Coronary artery (tissue), 2 donors: Measurements from ENCODE around the gene ARL8A.
"Not testable (repeated sequence)": the region's sequence is repeated elsewhere in the genome, so short reads cannot be mapped to it uniquely, and the experiment has no call there.

Experiments used
- DNase-seq: peaks from one replicate; pipeline ENCODE4 v3.0.0-alpha.2; 2017; ENCODE audit warnings: low spot score
- H3K27ac ChIP-seq, 2 donors: fragments of 200-600 bp; sonication (generic); one replicate each; pipeline ENCODE4 v1.5.1; 2016 to 2019
- H3K4me3 ChIP-seq: fragments of 200-600 bp; sonication (generic); 2 replicates; pipeline ENCODE4 v1.5.1; 2016; ENCODE audit warnings: mild to moderate bottlenecking, moderate library complexity
- TF ChIP-seq, protein P1 (sequence below): fragments of 200-600 bp; sonication (generic); IDR thresholded peaks from one replicate; pipeline ENCODE4 v1.5.1; 2019; ENCODE audit warnings: antibody characterized with exemption

The ARL8A gene

DNA sequence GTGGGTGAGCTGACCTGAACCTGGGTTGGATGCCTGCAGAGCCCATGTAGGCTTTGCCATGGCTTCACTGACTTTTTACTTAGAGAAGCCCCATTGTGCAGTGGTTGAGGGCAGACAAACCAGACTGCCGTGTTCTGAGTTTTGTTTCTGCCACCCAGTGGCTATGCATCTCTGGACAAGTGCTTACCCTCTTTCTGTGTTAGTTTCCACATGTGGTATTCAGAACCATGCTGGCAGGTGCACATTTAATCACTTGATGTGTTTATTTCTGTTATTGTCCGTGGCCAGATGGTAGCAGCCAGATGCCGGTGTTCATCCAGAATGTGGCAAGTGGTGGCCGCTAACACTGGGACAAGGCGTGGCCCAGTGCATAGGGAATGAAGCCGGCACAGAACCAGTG lies 26.2 kb upstream of the ARL8A start:
- H3K27ac ChIP-seq: no peak overlapping the region
- TF ChIP-seq, protein P1, sequence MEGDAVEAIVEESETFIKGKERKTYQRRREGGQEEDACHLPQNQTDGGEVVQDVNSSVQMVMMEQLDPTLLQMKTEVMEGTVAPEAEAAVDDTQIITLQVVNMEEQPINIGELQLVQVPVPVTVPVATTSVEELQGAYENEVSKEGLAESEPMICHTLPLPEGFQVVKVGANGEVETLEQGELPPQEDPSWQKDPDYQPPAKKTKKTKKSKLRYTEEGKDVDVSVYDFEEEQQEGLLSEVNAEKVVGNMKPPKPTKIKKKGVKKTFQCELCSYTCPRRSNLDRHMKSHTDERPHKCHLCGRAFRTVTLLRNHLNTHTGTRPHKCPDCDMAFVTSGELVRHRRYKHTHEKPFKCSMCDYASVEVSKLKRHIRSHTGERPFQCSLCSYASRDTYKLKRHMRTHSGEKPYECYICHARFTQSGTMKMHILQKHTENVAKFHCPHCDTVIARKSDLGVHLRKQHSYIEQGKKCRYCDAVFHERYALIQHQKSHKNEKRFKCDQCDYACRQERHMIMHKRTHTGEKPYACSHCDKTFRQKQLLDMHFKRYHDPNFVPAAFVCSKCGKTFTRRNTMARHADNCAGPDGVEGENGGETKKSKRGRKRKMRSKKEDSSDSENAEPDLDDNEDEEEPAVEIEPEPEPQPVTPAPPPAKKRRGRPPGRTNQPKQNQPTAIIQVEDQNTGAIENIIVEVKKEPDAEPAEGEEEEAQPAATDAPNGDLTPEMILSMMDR: no peak
- no peak for DNase-seq
- H3K4me3 ChIP-seq: no peak overlapping the region

DNA sequence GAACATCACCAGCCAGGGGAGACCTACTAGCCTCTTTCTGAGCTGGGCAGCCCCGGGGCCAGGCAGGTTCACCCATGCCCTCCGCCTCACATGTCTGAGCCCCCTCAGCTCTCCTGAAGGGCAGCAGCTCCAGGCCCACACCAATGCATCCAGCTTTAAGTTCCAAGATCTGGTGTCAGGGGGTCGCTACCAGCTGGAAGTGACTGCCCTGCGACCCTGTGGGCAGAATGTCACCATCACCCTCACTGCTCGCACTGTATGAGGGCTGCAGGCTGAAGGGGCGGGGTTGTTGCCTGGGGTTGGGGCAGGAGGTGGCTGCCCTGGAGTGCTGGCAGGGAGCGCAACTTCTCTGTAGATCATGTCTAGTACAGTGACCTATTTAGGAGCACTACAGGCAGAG lies 24.3 kb upstream of the ARL8A start:
- no peak overlapping the region for H3K27ac ChIP-seq
- no peak overlapping the region for H3K4me3 ChIP-seq
- TF ChIP-seq, protein P1: no peak
- DNase-seq: no peak

DNA sequence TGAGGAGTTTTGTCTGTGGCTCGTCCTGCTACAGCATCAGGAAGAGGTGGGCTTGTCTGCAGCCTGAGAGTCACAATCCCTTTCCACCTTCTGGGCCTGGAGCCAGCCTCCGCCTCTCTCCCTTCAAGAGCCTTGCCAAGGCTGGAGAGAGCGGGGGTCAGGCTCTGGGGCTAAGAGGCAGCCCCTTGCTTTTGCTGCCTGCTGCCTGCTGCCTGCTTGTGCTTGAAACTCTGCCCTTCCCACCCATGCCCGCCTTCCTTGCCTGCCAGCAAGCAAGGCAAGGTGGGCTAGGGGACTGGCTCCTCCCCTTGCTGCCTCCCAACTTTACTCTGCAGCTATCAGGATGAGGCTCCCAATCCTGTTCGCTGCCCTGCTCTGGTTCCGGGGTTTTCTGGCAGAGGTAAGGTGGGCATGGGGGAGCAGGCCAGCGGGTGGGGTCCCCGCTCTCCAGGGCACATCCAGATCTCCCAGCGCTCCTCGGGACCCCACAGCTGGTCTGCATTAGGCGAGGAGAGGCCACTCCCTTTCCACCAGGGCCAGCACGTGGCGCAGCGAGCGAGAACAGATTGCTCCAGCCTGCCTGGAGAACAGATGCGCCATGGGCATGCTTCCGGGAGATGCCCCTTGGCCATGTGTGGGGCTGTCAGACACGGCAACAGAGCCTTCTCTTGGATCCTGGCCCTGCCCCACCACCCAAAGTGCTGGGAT lies 23.3 kb upstream of the ARL8A start:
- Histone ChIP-seq H3K4me3 (no peak overlapping the region), H3K27ac (no peak overlapping the region)
- TF ChIP-seq, protein P1: no peak
- no peak for DNase-seq

DNA sequence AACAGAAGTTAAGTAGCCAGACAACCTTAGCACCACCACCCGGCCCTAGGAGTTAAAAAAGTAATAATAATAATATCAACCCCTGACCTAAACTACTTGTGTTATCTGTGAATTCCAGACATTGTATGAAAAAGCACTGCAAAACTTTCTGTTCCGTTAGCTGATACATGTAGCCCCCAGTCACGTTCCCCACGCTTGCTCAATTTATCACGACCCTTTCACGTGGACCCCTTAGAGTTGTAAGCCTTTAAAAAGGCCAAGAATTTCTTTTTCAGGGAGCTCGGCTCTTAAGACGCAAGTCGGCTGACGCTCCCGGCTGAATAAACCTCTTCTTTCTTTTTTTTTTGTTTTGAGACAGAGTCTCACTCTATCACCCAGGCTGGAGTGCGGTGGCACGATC lies 22.5 kb upstream of the ARL8A start:
- not testable (repeated sequence) for DNase-seq, H3K4me3 ChIP-seq, H3K27ac ChIP-seq

DNA sequence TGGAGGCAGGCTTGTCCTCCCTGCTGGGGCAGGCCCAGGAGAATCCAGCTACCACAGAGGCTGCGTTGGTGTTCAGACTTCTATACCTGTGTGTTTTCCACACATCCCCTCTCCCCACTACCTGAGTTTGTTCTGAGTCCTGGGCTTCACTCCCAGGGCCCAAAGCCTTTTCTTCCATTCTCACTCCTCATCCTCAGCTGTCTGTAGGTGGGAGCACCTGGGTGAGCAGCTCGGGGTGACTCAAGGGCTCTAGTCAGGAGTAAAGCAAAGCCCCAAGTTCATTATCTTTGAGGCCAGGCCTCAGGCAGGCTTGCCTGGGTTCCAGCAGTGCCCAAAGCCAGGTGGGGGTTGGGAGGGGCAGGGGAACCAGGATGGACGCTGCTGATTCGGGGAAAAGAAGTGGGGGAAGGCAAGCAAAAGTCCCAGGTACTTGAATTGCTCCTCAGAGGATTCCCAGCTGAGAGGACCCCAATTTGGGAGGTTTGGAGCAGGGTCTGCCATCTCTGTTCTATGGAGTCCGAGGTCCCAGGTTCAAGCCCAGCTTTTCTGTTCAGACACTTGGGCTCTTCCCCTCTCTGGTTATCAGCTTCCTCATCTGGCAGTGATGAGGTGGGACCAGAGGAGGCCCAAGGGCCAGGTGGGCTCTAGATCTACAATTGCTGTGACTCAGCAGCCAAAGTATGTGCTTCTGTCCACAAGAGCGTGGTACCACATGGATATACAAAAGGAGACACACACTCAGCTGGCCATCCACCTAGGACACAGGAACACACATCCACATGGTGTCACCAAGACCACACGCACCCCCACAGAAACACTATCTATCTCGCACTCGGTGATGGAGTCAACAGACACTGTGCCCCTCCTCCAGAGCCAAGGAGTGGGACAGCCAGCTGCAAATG lies 21.7 kb upstream of the ARL8A start:
- DNase-seq: no peak
- TF ChIP-seq, protein P1: no peak
- no peak overlapping the region for H3K4me3 ChIP-seq
- no peak overlapping the region for H3K27ac ChIP-seq

DNA sequence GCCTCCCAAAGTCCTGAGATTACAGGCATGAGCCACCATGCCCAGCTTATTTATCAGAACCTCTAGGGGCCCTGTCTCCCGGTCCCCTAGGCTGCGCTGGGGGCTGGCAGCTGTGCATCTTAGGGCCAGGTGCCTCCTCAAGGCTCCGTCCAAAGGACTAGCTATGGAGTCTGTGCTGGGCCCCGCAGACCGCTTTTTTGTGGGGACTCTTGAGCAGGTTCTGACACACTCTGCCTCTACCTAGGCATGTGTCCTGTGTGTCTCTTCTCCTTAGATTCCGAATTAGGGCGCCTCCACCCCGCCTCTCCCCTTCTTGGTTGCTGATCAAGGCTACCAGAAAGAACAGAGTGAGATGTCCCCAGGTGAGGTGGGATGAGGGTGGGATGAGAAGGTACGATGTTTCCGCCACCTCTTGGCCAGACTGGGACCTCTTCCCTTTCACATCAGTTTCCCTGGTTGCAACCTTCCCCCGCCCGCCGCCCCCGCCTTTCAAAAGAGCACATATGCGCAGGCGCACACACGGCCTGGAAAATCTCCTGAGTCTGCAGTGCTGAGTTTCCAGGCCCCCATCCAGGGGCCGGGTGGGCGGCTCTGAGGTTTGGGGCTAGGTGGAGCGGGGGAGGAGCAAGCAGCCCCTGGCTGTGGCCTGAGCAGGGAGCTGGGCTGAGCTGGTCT lies 20.9 kb upstream of the ARL8A start:
- DNase-seq: no peak
- no peak overlapping the region for H3K4me3 ChIP-seq
- TF ChIP-seq, protein P1: no peak
- H3K27ac ChIP-seq: no peak overlapping the region

DNA sequence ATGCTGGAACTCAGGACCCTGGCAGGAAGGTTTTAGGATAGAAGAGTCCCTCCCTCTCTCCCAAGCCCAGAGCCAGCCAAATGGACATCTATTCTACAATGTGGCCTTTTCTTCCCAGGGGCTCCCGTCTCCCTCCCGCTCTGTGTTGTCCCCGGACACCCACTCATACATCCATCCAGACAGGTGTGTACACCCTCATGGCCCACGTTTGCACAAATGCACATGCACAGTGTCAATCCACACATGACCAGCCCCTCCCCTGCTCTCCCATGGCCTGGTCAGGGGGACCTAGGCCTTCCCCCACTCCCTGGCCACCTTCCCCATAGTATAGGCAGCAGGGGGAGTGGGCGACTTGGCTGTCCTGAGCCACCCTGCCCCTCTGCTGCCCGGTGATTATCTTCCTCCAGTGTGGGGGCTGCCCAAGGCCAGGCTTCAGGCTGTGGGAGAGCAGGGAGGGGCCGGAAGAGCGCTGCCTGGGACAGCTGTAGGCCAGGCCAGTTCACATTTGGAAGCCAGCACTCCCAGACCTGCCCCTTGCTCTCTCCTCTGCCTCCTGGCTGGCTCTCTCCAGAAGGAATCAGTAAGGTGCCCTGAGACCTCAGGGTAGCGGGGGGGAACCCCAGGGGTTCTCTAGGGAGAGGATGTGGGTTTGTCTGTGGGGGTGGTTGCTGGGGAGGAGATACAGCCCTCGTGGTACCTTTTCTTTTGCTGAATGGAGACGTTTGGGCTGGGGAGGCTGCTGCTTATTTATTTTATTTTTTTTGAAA lies 19.9 kb upstream of the ARL8A start:
- TF ChIP-seq, protein P1: no peak
- H3K27ac ChIP-seq: no peak overlapping the region
- H3K4me3 ChIP-seq: no peak overlapping the region
- DNase-seq: no peak
